Measurements from ENCODE around the gene C12orf57. TPM values are rescaled to one million over a fixed set of nuclear protein-coding genes. Genes with fewer than 3 reads are reported as not detected.

The C12orf57 gene
- total and polyA plus RNA-seq, 4 experiments from 2014 or later, result 155 to 425 (median 334) TPM

GRCh38 chr12:6958609-6959057 lies 14.8 kb downstream of the C12orf57 start:
- Mint-ChIP-seq H3K4me3 (peak overlapping the region; percentile 85 to 97 (median 94)), H3K4me1 (peaks cover 67 to 90% (median 78%) of the 10 kb centered on the region in 4 donors), H3K27me3 (peaks cover 0 to 3% of the 10 kb centered on the region in 2 donors), H3K36me3 (peaks cover 37 to 65% of the 10 kb centered on the region in 2 donors), H3K9me3 (no peaks in the 10 kb centered on the region), H3K27ac (peak overlapping the region; percentile 98 to 100 (median 99))
- peak in 1 of 5 donors; percentile 42 for DNase-seq
- Histone ChIP-seq H3K9me3 (ENCODE audit: control insufficient read depth in 1 of 2, low read length in 2 of 2) (no peaks in the 10 kb centered on the region), H3K36me3 (ENCODE audit: insufficient read depth, low read length) (peaks cover 42% of the 10 kb centered on the region), H3K27me3 (ENCODE audit: insufficient read depth, low read length) (no peaks in the 10 kb centered on the region), H3K4me3 (ENCODE audit: low read length in 2 of 2) (peak overlapping the region; percentile 27 to 58), H3K27ac (ENCODE audit: low read depth, low read length) (peak overlapping the region; percentile 96), H3K4me1 (ENCODE audit: insufficient read depth, low read length) (peaks cover 96% of the 10 kb centered on the region)
- ChIA-PET POLR2A (ENCODE audit: partially characterized antibody) (interaction anchor here (1.0 to 13.5 kb wide), 16 partner anchors 10 to 496 kb away, joined by 3 to 1807 read pairs (median 6); partner anchors contain the start of genes ATN1, C12orf57, C1RL and ENO2), CTCF (ENCODE audit: partially characterized antibody) (interaction anchor here (0.9 to 13.5 kb wide), 8 partner anchors 10 to 150 kb away, joined by 3 to 774 read pairs (median 4); partner anchors contain the start of genes C12orf57, PTPN6, RNU7-1 and SPSB2)
- intact Hi-C loops (cut with micrococcal nuclease), result no loop called here

- H3K9me3 Mint-ChIP-seq, result no peaks in the 10 kb centered on the region
- peak; percentile 83 to 91 (median 85) for DNase-seq
- peak overlapping the region; percentile 47 to 58 for H3K4me3 ChIP-seq (ENCODE audit: low read length in 2 of 2)
- peak overlapping the region; percentile 98 to 100 (median 99) for H3K27ac Mint-ChIP-seq
- peak overlapping the region; percentile 85 to 97 (median 94) for H3K4me3 Mint-ChIP-seq
- intact Hi-C loops (cut with micrococcal nuclease), result no loop called here
- H3K27me3 Mint-ChIP-seq, result no peaks in the 10 kb centered on the region
- H3K9me3 ChIP-seq (ENCODE audit: control insufficient read depth in 1 of 2, low read length in 2 of 2), result no peaks in the 10 kb centered on the region
- peaks cover 62 to 89% (median 76%) of the 10 kb centered on the region in 4 donors for H3K4me1 Mint-ChIP-seq
- ChIA-PET CTCF (ENCODE audit: partially characterized antibody) (interaction anchor here (0.9 to 13.5 kb wide), 9 partner anchors 9 to 149 kb away, joined by 3 to 774 read pairs (median 3); partner anchors contain the start of genes C12orf57, PTPN6, RNU7-1 and SPSB2), POLR2A (ENCODE audit: partially characterized antibody) (interaction anchor here (1.0 to 13.5 kb wide), 17 partner anchors 9 to 496 kb away, joined by 3 to 1807 read pairs (median 5); partner anchors contain the start of genes ATN1, C12orf57, C1RL and CD4)
- H3K27me3 ChIP-seq (ENCODE audit: insufficient read depth, low read length), result no peaks in the 10 kb centered on the region
- H3K36me3 ChIP-seq (ENCODE audit: insufficient read depth, low read length), result peaks cover 42% of the 10 kb centered on the region
- peak overlapping the region; percentile 96 for H3K27ac ChIP-seq (ENCODE audit: low read depth, low read length)
- H3K36me3 Mint-ChIP-seq, result peaks cover 37 to 59% of the 10 kb centered on the region in 2 donors
- H3K4me1 ChIP-seq (ENCODE audit: insufficient read depth, low read length), result peaks cover 94% of the 10 kb centered on the region
Measured at GRCh38 chr12:6959058-6959804, 15.4 kb downstream of the C12orf57 start.

GRCh38 chr12:6959805-6960592 lies 16.2 kb downstream of the C12orf57 start:
- peaks cover 58 to 89% (median 73%) of the 10 kb centered on the region in 4 donors for H3K4me1 Mint-ChIP-seq
- Histone ChIP-seq H3K9me3 (ENCODE audit: control insufficient read depth in 1 of 2, low read length in 2 of 2) (no peaks in the 10 kb centered on the region), H3K36me3 (ENCODE audit: insufficient read depth, low read length) (peaks cover 38% of the 10 kb centered on the region), H3K27me3 (ENCODE audit: insufficient read depth, low read length) (no peaks in the 10 kb centered on the region), H3K27ac (ENCODE audit: low read depth, low read length) (peak overlapping the region; percentile 96), H3K4me3 (ENCODE audit: low read length in 2 of 2) (peak overlapping the region in 1 of 2 donors; percentile 58), H3K4me1 (ENCODE audit: insufficient read depth, low read length) (peaks cover 94% of the 10 kb centered on the region)
- CTCF ChIA-PET (ENCODE audit: partially characterized antibody), result interaction anchor here (1.5 to 13.5 kb wide), 9 partner anchors 8 to 153 kb away, joined by 3 to 774 read pairs (median 8); partner anchors contain the start of genes C12orf57, PTPN6, RNU7-1 and SPSB2
- H3K27me3 Mint-ChIP-seq, result no peaks in the 10 kb centered on the region
- intact Hi-C loops (cut with micrococcal nuclease), result loop anchor here (2.0 kb wide), 1 partner anchor 35 kb away; no protein-coding TSS in a partner anchor
- POLR2A ChIA-PET (ENCODE audit: partially characterized antibody), result interaction anchor here (0.7 to 13.5 kb wide), 19 partner anchors 9 to 1011 kb away, joined by 3 to 1807 read pairs (median 8); partner anchors contain the start of genes ATN1, C12orf57, C1RL and CD4
- no peak for DNase-seq
- peak overlapping the region in 7 of 8 donors; percentile 63 to 98 (median 93) for H3K4me3 Mint-ChIP-seq
- H3K36me3 Mint-ChIP-seq, result peaks cover 37 to 52% of the 10 kb centered on the region in 2 donors
- peak overlapping the region; percentile 98 to 100 (median 99) for H3K27ac Mint-ChIP-seq
- no peaks in the 10 kb centered on the region for H3K9me3 Mint-ChIP-seq

- peak overlapping the region; percentile 10 to 19 for H3K4me3 ChIP-seq (ENCODE audit: low read length in 2 of 2)
- H3K27ac Mint-ChIP-seq, result peak overlapping the region; percentile 98 to 99 (median 99)
- no peaks in the 10 kb centered on the region for H3K27me3 Mint-ChIP-seq
- peaks cover 92% of the 10 kb centered on the region for H3K4me1 ChIP-seq (ENCODE audit: insufficient read depth, low read length)
- no peaks in the 10 kb centered on the region for H3K27me3 ChIP-seq (ENCODE audit: insufficient read depth, low read length)
- H3K9me3 ChIP-seq (ENCODE audit: control insufficient read depth in 1 of 2, low read length in 2 of 2), result no peaks in the 10 kb centered on the region
- POLR2A ChIA-PET (ENCODE audit: partially characterized antibody), result interaction anchor here (0.7 to 13.5 kb wide), 19 partner anchors 8 to 1010 kb away, joined by 3 to 1807 read pairs (median 6); partner anchors contain the start of genes ATN1, C12orf57, C1RL and CD4
- DNase-seq, result peak in 3 of 5 donors; percentile 34 to 50 (median 40)
- intact Hi-C loops (cut with micrococcal nuclease), result loop anchor here (1.0 to 2.0 kb wide), 3 partner anchors 7 to 36 kb away; partner anchors contain the start of gene C12orf57
- peaks cover 57 to 86% (median 71%) of the 10 kb centered on the region in 4 donors for H3K4me1 Mint-ChIP-seq
- peaks cover 38% of the 10 kb centered on the region for H3K36me3 ChIP-seq (ENCODE audit: insufficient read depth, low read length)
- H3K36me3 Mint-ChIP-seq, result peaks cover 40 to 56% of the 10 kb centered on the region in 2 donors
- H3K4me3 Mint-ChIP-seq, result peak overlapping the region in 7 of 8 donors; percentile 63 to 98 (median 84)
- H3K9me3 Mint-ChIP-seq, result no peaks in the 10 kb centered on the region
- peak overlapping the region; percentile 96 for H3K27ac ChIP-seq (ENCODE audit: low read depth, low read length)
- CTCF ChIA-PET (ENCODE audit: partially characterized antibody), result interaction anchor here (1.2 to 13.5 kb wide), 9 partner anchors 16 to 152 kb away, joined by 3 to 774 read pairs (median 8); partner anchors contain the start of genes C12orf57, C1RL, PTPN6 and RNU7-1
Measured at GRCh38 chr12:6960593-6961277, 16.9 kb downstream of the C12orf57 start.

DNA sequence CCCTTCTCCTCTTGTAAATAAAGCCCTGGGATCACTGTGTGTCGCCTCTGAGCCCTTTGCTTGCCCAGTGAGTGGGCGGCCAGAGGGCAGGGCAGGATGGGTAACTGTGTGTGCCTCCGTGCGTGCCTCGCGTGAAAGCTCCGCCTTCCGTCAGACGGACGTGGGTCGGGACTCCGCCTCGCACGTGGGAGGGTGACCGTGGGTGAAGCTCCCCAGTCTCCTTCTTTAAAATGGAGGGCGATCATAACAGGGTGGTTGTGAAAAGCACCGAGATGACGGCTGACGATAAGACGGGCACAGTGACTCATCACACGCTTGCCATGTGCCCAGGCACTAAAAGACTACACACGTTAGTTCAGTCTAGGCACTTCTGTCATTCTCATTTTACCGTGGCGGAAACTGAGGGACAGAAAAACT lies 17.5 kb downstream of the C12orf57 start:
- Histone ChIP-seq H3K27me3 (ENCODE audit: insufficient read depth, low read length) (no peaks in the 10 kb centered on the region), H3K27ac (ENCODE audit: low read depth, low read length) (peak overlapping the region; percentile 96), H3K9me3 (ENCODE audit: control insufficient read depth in 1 of 2, low read length in 2 of 2) (no peaks in the 10 kb centered on the region), H3K36me3 (ENCODE audit: insufficient read depth, low read length) (peaks cover 38% of the 10 kb centered on the region), H3K4me3 (ENCODE audit: low read length in 2 of 2) (peak overlapping the region; percentile 10 to 19), H3K4me1 (ENCODE audit: insufficient read depth, low read length) (peaks cover 86% of the 10 kb centered on the region)
- ChIA-PET CTCF (ENCODE audit: partially characterized antibody) (interaction anchor here (1.2 to 13.5 kb wide), 8 partner anchors 17 to 152 kb away, joined by 3 to 774 read pairs (median 9); partner anchors contain the start of genes C12orf57, C1RL, PTPN6 and RNU7-1), POLR2A (ENCODE audit: partially characterized antibody) (interaction anchor here (0.8 to 13.5 kb wide), 19 partner anchors 8 to 1009 kb away, joined by 3 to 1807 read pairs (median 6); partner anchors contain the start of genes ATN1, C12orf57, C1RL and CDCA3)
- Mint-ChIP-seq H3K27me3 (no peaks in the 10 kb centered on the region), H3K9me3 (no peaks in the 10 kb centered on the region), H3K4me3 (peak overlapping the region; percentile 63 to 98 (median 82)), H3K4me1 (peaks cover 51 to 80% (median 65%) of the 10 kb centered on the region in 4 donors), H3K36me3 (peaks cover 40 to 55% of the 10 kb centered on the region in 2 donors), H3K27ac (peak overlapping the region; percentile 98 to 99 (median 99))
- DNase-seq, result peak; percentile 85 to 98 (median 89)
- intact Hi-C loops (cut with micrococcal nuclease), result loop anchor here (1.0 to 2.0 kb wide), 3 partner anchors 8 to 36 kb away; partner anchors contain the start of gene C12orf57

Measured in CD4-positive, alpha-beta memory T cell (primary cell).